Activated CD8-positive, alpha-beta T cell treated with anti-CD3 and anti-CD28 coated beads, Interleukin-2, amount 10 ng/mL, durations not matched to agents 7 days and 5 days (primary cell): ENCODE results near the gene ZFP37. TPM values are rescaled to one million over a fixed set of nuclear protein-coding genes. Genes with fewer than 3 reads are reported as not detected.
"Not testable (repeated sequence)": the region's sequence is repeated elsewhere in the genome, so short reads cannot be mapped to it uniquely, and the experiment has no call there.

Source experiments
- ATAC-seq: fragments of 150-1000 bp; cut with Tn5 transposase; one replicate; pipeline ENCODE4 v1.10.0; 2021; ENCODE audit warnings: moderate library complexity
- CTCF ChIA-PET: fragments of 350-600 bp; sonication (Branson Sonifier 250); formaldehyde crosslinking; loops from one replicate; lab custom pipeline; 2021; ENCODE audit warnings: antibody characterized with exemption; lab: Charles Lee
- POLR2A ChIA-PET: fragments of 350-600 bp; sonication (Branson Sonifier 250); formaldehyde crosslinking; loops from one replicate; lab custom pipeline; 2021; ENCODE audit warnings: antibody characterized with exemption; lab: Charles Lee
- DNase-seq: peaks from one replicate; pipeline ENCODE4 v3.0.0-alpha.2; 2020
- H3K27ac Mint-ChIP-seq: one replicate; pipeline ENCODE4 v1.8.0; 2021; ENCODE audit warnings: mild to moderate bottlenecking, mixed read lengths
- H3K27me3 Mint-ChIP-seq: one replicate; pipeline ENCODE4 v1.8.0; 2021; ENCODE audit warnings: low read depth, mixed read lengths
- H3K36me3 Mint-ChIP-seq: one replicate; pipeline ENCODE4 v1.8.0; 2021; ENCODE audit warnings: low read depth, mixed read lengths
- H3K4me1 Mint-ChIP-seq: one replicate; pipeline ENCODE4 v1.8.0; 2021; ENCODE audit warnings: low read depth, mixed read lengths
- H3K4me3 Mint-ChIP-seq: one replicate; pipeline ENCODE4 v1.8.0; 2021; ENCODE audit warnings: mild to moderate bottlenecking, mixed read lengths
- H3K9me3 Mint-ChIP-seq: one replicate; pipeline ENCODE4 v1.8.0; 2022; ENCODE audit warnings: mixed read lengths; ENCODE audit not compliant: insufficient read depth
- total RNA-seq, 2 experiments: library from RNA; stranded (reverse); gene quantifications; one replicate each; pipeline ENCODE4 v1.2.3, GENCODE V29; 2021

Gene ZFP37
- total RNA-seq: under 1 TPM; 0.76 to 0.81 TPM

DNA sequence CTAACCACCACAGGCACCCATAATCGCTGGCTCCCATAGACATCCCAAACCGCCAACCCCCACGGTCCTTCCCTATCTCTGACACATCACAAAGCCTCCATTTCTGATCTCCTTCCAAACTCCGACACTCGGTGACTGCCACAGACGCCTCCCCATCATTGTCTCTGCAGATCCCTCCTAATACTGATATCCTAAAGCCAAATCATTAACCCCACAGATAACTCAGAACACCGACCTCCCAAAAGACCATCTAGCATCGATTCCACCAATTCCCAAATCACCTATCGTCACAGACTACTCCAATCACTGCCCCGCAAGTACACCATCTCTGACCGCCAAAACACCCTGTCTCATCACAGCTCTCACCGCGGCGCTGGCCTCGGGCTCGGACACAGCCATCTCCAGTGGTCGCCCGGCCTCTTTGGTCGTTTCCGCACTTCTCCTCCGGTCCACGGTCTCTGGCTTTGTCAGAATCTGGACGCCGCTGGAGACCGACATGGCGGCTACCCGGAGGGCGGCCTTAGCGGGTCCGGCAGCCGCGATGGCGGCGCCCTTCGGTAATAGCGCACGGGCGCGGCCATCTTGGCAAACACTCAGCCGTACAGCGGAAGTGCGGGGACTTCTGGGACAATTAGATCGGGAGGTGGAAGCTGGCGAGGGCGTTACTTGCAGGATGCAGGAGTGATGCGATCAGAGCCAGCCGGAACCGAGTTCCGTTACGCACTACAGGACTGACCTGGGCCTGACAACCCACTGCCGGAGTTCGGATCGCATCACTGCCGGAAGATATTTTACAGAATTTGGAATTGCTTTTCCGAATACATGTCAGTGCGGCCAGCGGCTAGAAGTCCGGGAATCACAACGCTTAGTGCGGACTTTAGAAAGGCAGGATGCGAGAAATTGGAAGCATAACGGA lies at the start of gene ZFP37:
ZFP37 (minus strand) TSS at position 534 of the 916 bp plus-strand sequence; CDS start at position 498, 36 bp downstream.
- Mint-ChIP-seq H3K27me3 (no peaks in the 10 kb centered on the region), H3K4me3 (no peak within 1 kb of the TSS)
- POLR2A ChIA-PET: interaction anchor here (0.6 kb wide), 1 partner anchor 831 kb away, joined by 3 read pairs; no protein-coding TSS in a partner anchor

DNA sequence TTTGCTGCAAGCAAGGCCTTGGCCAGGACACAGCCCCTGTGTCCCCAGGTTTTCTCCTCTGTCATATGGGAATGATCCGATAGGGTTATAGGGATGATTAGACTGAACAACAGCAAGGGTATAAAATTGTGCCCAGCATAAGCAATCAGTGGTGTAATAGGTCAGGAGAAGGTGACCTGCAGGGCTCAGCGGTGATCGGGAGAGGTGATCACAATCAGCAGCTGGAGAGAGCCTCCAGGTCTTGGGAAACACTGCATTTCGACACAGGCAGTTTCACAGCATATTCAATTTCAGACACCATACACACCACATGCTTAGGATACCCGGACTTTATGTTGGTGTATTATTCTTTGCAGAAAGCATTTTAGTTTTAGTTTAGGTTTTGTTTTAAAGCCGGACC lies 48.8 kb upstream of the ZFP37 start:
- H3K9me3 Mint-ChIP-seq, H3K4me3 Mint-ChIP-seq, ATAC-seq, H3K27ac Mint-ChIP-seq, POLR2A ChIA-PET, CTCF ChIA-PET, H3K36me3 Mint-ChIP-seq, DNase-seq, H3K27me3 Mint-ChIP-seq, H3K4me1 Mint-ChIP-seq: not testable (repeated sequence)

More for the DNA sequence above, at the start of gene ZFP37:
- Mint-ChIP-seq H3K9me3 (peaks cover 9% of the 10 kb centered on the region), H3K27ac (no peak within 1 kb of the TSS), H3K36me3 (peaks cover 8% of the 10 kb centered on the region), H3K4me1 (no peaks in the 10 kb centered on the region)
- DNase-seq (peak; percentile 73), ATAC-seq (peak; percentile 98)
- CTCF ChIA-PET: no interaction called here

DNA sequence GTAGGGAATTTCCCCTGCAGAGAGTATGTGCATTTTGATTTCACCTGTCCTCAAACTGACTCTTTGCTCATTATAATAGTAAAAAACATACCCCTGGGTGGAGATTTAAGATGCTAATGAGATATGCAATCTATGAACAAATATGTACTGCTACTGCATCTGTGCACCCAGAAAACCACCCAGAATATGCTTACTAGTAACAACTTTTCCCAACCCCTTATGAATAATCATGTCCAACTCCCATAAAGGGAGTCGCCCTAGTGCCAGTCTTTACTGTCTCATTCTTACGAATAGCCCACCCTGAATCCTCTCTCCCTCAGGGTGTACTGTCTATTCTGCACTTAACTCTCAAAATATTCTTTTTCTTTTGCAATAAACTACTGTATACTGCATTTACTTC lies 39.0 kb upstream of the ZFP37 start:
- CTCF ChIA-PET: interaction anchor here (1.9 kb wide), 1 partner anchor 17 kb away, joined by 5 read pairs; no protein-coding TSS in a partner anchor
- no peak overlapping the region for H3K4me3 Mint-ChIP-seq
- H3K27ac Mint-ChIP-seq: no peak overlapping the region
- no peaks in the 10 kb centered on the region for H3K36me3 Mint-ChIP-seq
- DNase-seq (no peak), ATAC-seq (no peak)
- H3K9me3 Mint-ChIP-seq: no peaks in the 10 kb centered on the region
- H3K4me1 Mint-ChIP-seq: no peaks in the 10 kb centered on the region
- H3K27me3 Mint-ChIP-seq: peaks cover 21% of the 10 kb centered on the region
- POLR2A ChIA-PET: no interaction called here

DNA sequence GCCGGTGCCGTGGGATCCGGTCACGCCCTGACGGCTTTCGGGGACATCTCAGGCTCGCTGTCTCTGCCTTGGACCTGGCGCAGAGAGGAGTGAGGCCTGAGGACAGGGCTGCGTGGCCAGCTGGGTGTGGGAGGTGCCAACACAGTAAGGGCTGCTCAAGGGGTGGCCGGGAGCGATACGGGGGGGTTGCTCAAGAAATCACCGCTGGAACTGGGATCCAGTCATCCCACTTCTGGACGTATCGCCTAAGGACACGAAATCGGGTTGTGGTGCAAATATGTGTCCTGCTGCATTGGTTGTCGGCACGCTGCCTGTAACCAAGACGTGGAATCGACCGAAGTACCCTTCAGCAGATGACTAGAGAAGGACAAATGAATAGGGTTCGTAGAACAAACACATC lies 33.4 kb upstream of the ZFP37 start:
- H3K4me1 Mint-ChIP-seq, POLR2A ChIA-PET: not testable (repeated sequence)

DNA sequence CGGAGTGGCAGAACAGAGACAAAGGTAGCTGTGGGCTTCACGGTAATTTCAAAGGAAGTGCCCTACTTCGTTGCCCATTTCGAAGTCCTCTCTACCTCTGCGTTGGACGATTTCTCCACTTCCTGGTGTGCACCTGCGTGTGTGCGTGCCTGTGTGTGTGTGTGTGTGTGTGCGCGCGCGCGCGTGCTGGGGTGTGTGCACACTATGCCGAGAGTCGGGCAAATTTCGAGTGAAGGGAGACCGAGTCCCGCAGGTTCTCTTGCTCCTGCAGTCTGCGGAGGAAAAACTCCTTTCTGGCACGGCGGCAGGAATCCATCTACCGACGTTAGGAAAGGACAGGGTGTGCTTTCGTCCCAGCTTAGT lies 32.6 kb upstream of the ZFP37 start:
- H3K27ac Mint-ChIP-seq, DNase-seq, CTCF ChIA-PET, H3K4me3 Mint-ChIP-seq, H3K36me3 Mint-ChIP-seq, ATAC-seq, POLR2A ChIA-PET, H3K9me3 Mint-ChIP-seq, H3K4me1 Mint-ChIP-seq: not testable (repeated sequence)
- H3K27me3 Mint-ChIP-seq: peaks cover 19% of the 10 kb centered on the region

More for the DNA sequence above, 33.4 kb upstream of the ZFP37 start:
- H3K27ac Mint-ChIP-seq, H3K4me3 Mint-ChIP-seq, DNase-seq, H3K9me3 Mint-ChIP-seq, H3K36me3 Mint-ChIP-seq, ATAC-seq, CTCF ChIA-PET: not testable (repeated sequence)
- H3K27me3 Mint-ChIP-seq: peaks cover 22% of the 10 kb centered on the region

DNA sequence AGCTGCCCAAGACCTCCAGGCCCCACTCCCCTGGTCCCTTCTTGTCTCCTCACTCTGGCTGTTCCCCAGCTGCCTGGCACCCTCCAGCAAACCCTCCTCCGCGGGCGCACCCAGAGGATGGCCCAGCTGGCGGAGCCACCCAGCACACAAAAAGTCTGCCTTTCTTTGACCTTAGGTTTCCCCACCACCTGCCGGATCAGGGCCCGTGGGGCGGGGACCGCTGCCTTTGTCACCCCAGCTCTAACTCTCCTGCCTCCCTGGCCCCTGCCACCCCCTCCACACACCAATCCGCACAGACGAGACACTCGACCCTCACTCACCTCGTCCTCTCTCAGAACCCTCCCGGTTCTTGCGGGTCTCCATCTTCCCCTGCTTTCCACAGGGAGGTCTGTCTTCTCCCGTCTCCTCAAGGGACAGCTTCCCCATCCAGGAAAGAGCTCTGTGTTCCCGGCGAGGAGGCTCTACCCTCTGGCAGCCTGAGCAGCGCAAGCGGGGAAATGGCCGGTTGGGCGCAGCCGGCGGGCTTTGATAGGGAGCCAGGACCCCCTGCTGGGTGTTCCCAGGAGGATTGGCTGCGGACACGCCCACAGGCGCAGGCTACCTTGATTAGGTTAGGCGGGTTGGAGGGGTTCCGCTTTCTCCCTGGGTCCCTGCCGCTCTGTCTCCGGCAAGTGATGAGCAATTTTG lies 32.1 kb upstream of the ZFP37 start:
- ATAC-seq, H3K4me1 Mint-ChIP-seq, CTCF ChIA-PET, H3K4me3 Mint-ChIP-seq, POLR2A ChIA-PET, H3K27ac Mint-ChIP-seq, DNase-seq, H3K9me3 Mint-ChIP-seq, H3K36me3 Mint-ChIP-seq: not testable (repeated sequence)
- peaks cover 19% of the 10 kb centered on the region for H3K27me3 Mint-ChIP-seq

DNA sequence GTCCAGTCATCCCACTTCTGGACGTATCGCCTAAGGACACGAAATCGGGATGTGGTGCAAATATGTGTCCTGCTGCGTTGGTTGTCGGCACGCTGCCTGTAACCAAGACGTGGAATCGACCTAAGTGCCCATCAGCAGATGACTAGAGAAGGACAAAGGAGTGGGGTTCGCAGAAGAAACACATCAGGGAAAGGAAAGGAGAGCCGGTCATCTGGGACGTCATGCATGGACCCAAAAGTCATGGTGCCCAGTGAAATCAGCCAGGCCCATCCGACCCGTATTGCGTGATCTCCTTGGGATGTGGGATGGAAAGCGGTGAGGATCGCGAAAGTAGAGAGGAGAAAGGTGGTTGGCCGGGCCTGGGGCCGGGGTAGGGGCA lies 6.4 kb upstream of the ZFP37 start:
- ATAC-seq, H3K4me1 Mint-ChIP-seq, CTCF ChIA-PET, H3K27ac Mint-ChIP-seq, POLR2A ChIA-PET, H3K27me3 Mint-ChIP-seq, H3K9me3 Mint-ChIP-seq, DNase-seq, H3K36me3 Mint-ChIP-seq, H3K4me3 Mint-ChIP-seq: not testable (repeated sequence)

DNA sequence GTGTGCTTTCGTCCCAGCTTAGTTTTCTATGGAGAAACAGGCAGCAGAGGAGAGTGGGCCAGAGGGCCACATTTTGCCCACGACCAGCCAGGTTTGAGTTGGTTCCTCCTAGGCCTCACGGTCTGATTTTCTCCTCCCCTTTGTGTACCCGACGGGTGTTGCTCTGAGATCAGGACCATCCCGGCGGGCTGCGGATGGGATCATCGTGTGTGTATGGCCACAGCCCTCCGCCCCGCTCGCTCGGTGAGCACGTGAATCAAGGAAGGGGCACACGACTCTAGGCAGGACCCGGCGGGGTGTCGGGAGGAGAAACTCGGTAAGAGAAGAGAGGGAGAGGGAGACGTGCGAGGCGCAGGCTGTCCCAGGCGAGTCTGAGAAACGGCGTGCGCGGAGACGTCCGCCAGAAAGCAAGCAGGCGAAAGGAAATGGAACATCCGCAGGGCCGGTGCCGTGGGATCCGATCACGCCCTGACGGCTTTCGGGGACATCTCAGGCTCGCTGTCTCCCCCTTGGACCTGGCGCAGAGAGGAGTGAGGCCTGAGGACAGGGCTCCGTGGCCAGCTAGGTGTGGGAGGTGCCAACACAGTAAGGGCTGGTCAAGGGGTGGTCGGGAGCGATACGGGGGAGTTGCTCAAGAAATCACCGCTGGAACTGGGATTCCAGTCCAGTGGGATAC lies 5.9 kb upstream of the ZFP37 start:
- H3K36me3 Mint-ChIP-seq, H3K4me3 Mint-ChIP-seq, H3K27me3 Mint-ChIP-seq, H3K4me1 Mint-ChIP-seq, POLR2A ChIA-PET, H3K27ac Mint-ChIP-seq, DNase-seq, CTCF ChIA-PET, ATAC-seq, H3K9me3 Mint-ChIP-seq: not testable (repeated sequence)

DNA sequence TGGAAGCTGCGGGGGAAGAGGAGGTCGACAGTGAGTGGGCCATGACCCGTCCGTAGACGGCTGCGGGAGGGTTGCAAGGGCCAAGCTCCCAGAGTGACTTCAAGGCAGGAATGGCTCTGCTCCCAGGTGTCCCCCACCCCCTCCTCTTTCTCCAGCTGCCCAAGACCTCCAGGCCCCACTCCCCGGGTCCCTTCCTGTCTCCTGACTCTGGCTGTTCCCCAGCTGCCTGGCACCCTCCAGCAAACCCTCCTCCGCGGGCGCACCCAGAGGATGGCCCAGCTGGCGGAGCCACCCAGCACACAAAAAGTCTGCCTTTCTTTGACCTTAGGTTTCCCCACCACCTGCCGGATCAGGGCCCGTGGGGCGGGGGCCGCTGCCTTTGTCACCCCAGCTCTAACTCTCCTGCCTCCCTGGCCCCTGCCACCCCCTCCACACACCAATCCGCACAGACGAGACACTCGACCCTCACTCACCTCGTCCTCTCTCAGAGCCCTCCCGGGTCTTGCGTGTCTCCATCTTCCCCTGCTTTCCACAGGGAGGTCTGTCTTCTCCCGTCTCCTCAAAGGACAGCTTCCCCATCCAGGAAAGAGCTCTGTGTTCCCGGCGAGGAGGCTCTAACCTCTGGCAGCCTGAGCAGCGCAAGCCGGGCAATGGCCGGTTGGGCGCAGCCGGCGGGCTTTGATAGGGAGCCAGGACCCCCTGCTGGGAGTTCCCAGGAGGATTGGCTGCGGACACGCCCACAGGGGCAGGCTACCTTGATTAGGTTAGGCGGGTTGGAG lies 4.7 kb upstream of the ZFP37 start:
- POLR2A ChIA-PET, ATAC-seq, H3K4me1 Mint-ChIP-seq, DNase-seq, H3K4me3 Mint-ChIP-seq, H3K27ac Mint-ChIP-seq, H3K27me3 Mint-ChIP-seq, CTCF ChIA-PET, H3K36me3 Mint-ChIP-seq, H3K9me3 Mint-ChIP-seq: not testable (repeated sequence)

DNA sequence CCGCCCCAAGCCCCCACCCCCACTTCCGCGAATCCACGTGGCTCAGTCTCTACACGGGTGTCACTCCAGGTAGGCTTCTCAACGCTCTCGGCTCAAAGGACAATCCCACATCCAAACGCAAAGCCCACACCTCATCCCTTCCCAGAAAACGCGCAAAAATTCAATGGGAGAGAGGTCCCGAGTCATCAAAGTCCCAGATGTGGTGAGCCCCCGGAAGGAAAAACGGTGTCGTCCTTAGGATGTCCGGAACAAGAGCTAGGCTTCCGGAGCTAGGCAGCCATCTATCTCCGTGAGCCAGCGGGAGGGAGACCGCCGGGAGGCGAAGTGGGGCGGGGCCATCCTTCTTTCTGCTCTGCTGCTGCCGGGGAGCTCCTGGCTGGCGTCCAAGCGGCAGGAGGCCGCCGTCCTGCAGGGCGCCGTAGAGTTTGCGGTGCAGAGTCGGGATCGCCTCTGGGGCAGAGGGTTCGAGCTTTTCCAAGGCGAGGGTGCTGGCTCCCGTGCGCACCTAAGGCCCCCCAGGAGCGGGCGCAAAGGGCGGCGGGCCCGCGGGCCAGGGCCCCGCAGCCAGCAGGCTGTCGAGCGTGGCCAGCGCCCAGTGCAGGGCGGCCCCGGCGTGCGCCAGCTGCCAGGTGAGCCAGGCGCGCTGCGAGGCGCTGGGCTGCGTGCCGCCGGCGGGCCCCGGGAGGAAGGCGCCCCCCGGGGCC lies 3.2 kb upstream of the ZFP37 start:
- H3K36me3 Mint-ChIP-seq, H3K27ac Mint-ChIP-seq, H3K27me3 Mint-ChIP-seq, H3K4me3 Mint-ChIP-seq, ATAC-seq, POLR2A ChIA-PET, DNase-seq, CTCF ChIA-PET, H3K4me1 Mint-ChIP-seq, H3K9me3 Mint-ChIP-seq: not testable (repeated sequence)

DNA sequence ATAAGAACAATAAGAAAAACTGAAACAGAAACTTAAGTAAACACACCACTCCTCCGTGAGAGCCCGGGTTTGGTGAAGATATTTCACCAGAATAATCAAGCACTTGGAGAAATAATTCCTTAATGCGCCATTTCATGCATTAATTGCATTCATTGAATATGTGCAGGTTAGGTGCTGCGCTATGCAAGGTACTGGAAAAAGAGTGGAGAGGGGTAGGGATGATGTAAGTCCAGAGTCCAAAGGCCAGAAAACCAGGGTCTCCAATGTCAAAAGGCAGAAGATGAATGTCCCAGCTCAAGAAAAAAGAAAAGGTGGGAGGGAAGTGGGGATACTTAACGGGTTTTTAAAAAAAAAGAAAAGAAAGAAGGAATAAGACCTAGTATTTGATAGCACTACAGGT lies 669 bp upstream of the ZFP37 start:
- H3K27ac Mint-ChIP-seq: no peak overlapping the region
- CTCF ChIA-PET: no interaction called here

More for the DNA sequence above, 669 bp upstream of the ZFP37 start:
- POLR2A ChIA-PET: no interaction called here
- no peaks in the 10 kb centered on the region for H3K4me1 Mint-ChIP-seq
- peaks cover 9% of the 10 kb centered on the region for H3K9me3 Mint-ChIP-seq
- DNase-seq (no peak), ATAC-seq (no peak)
- H3K27me3 Mint-ChIP-seq: no peaks in the 10 kb centered on the region
- H3K36me3 Mint-ChIP-seq: peaks cover 8% of the 10 kb centered on the region
- no peak overlapping the region for H3K4me3 Mint-ChIP-seq
